ENCODE measurements around the gene VGLL4.

VGLL4 gene

GRCh38 chr3:11546657-11547302, 96.9 kb downstream of the VGLL4 start:
- DNase-seq, result no peak

- no peak for DNase-seq
Observed at GRCh38 chr3:11545186-11545851, 98.4 kb downstream of the VGLL4 start.

- peak; percentile 9 for DNase-seq
Observed at GRCh38 chr3:11544412-11545181, 99.1 kb downstream of the VGLL4 start.

GRCh38 chr3:11543948-11544387, 99.7 kb downstream of the VGLL4 start:
- no peak for DNase-seq

- DNase-seq, result no peak
Observed at GRCh38 chr3:11543141-11543947, 100.4 kb downstream of the VGLL4 start.

GRCh38 chr3:11542551-11542950, 101.2 kb downstream of the VGLL4 start:
- DNase-seq, result no peak

- no peak for DNase-seq
Observed at GRCh38 chr3:11541321-11542303, 102.1 kb downstream of the VGLL4 start.

- no peak for DNase-seq
Observed at GRCh38 chr3:11539677-11540076, 104.0 kb downstream of the VGLL4 start.

GRCh38 chr3:11539218-11539617, 104.5 kb downstream of the VGLL4 start:
- DNase-seq, result no peak

- no peak for DNase-seq
Observed at GRCh38 chr3:11538581-11538980, 105.1 kb downstream of the VGLL4 start.

GRCh38 chr3:11536936-11537612, 106.6 kb downstream of the VGLL4 start:
- no peak for DNase-seq

- DNase-seq, result no peak
Observed at GRCh38 chr3:11536132-11536935, 107.4 kb downstream of the VGLL4 start.

GRCh38 chr3:11535243-11535960, 108.3 kb downstream of the VGLL4 start:
- DNase-seq, result no peak

GRCh38 chr3:11534793-11535101, 109.0 kb downstream of the VGLL4 start:
- no peak for DNase-seq

- no peak for DNase-seq
Observed at GRCh38 chr3:11534011-11534792, 109.5 kb downstream of the VGLL4 start.

GRCh38 chr3:11532931-11533391, 110.8 kb downstream of the VGLL4 start:
- DNase-seq, result no peak

- DNase-seq, result no peak
Observed at GRCh38 chr3:11530153-11530721, 113.5 kb downstream of the VGLL4 start.

GRCh38 chr3:11529281-11529680, 114.4 kb downstream of the VGLL4 start:
- DNase-seq, result no peak
